MCF 10A (cell line): Measurements from ENCODE around the gene DPP3. TPM values are rescaled to one million over a fixed set of nuclear protein-coding genes. Genes with fewer than 3 reads are reported as not detected.

Source experiments
- BruUV-seq: library from RNA; stranded (reverse); fragments of 400-500 nt; replicated peaks from 2 replicates; lab custom pipeline; 2021; lab: Mats Ljungman, UMichigan
- CTCF ChIA-PET: fragments of 300-600 bp; sonication (Branson Sonifier 250); formaldehyde crosslinking; extraction: SDS; loops from one replicate; lab custom pipeline; 2021; ENCODE audit warnings: antibody characterized with exemption, inconsistent platforms; lab: Yijun Ruan, JAX
- POLR2A ChIA-PET: fragments of 300-600, 350-650 bp; sonication (Branson Sonifier 250); formaldehyde crosslinking; extraction: SDS; loops from one replicate; lab custom pipeline; 2020; ENCODE audit warnings: antibody characterized with exemption, inconsistent platforms; lab: Yijun Ruan, JAX
- DNase-seq: peaks from one replicate; pipeline ENCODE4 v3.0.0-alpha.2; 2018; ENCODE audit not compliant: unreplicated experiment
- H3K27ac Mint-ChIP-seq: one replicate; pipeline ENCODE4 v1.8.0; 2022; ENCODE audit warnings: mild to moderate bottlenecking, low read depth, mixed read lengths; ENCODE audit not compliant: unreplicated experiment
- H3K27me3 Mint-ChIP-seq: one replicate; pipeline ENCODE4 v1.8.0; 2022; ENCODE audit warnings: mixed read lengths; ENCODE audit not compliant: insufficient read depth, unreplicated experiment
- H3K36me3 Mint-ChIP-seq: one replicate; pipeline ENCODE4 v1.8.0; 2022; ENCODE audit warnings: mild to moderate bottlenecking, moderate library complexity, mixed read lengths; ENCODE audit not compliant: insufficient read depth, unreplicated experiment
- H3K4me1 Mint-ChIP-seq: one replicate; pipeline ENCODE4 v1.8.0; 2022; ENCODE audit warnings: mixed read lengths; ENCODE audit not compliant: insufficient read depth, unreplicated experiment
- H3K4me3 Mint-ChIP-seq: one replicate; pipeline ENCODE4 v1.8.0; 2022; ENCODE audit warnings: mild to moderate bottlenecking, moderate library complexity, mixed read lengths; ENCODE audit not compliant: unreplicated experiment
- H3K9me3 Mint-ChIP-seq: one replicate; pipeline ENCODE4 v1.8.0; 2022; ENCODE audit warnings: mixed read lengths; ENCODE audit not compliant: unreplicated experiment
- CTCF ChIP-seq: fragments of 200-600 bp; IDR thresholded peaks from one replicate; pipeline ENCODE4 v1.8.0; 2022; ENCODE audit warnings: antibody characterized with exemption, mild to moderate bottlenecking; ENCODE audit not compliant: unreplicated experiment
- intact Hi-C: fragments of 100-400 bp; cut with micrococcal nuclease; formaldehyde crosslinking; loops from 2 replicates; pipeline ENCODE4 v1.14.1; 2022
- total RNA-seq: library from RNA; stranded (reverse); gene quantifications from 2 replicates; pipeline ENCODE4 v1.2.3, GENCODE V29; 2022

Gene DPP3
- total RNA-seq, 1 experiment from 2014 or later: 40.9 TPM

- TF ChIP-seq CTCF: no peak
- no peak overlapping the region for H3K4me3 Mint-ChIP-seq
- BruUV-seq: no TSS peak
- POLR2A ChIA-PET: no interaction called here
- DNase-seq: no peak
- intact Hi-C loops: no loop called here
- peaks cover 4% of the 10 kb centered on the region for H3K4me1 Mint-ChIP-seq
- H3K9me3 Mint-ChIP-seq: no peaks in the 10 kb centered on the region
- H3K27ac Mint-ChIP-seq: no peak overlapping the region
- CTCF ChIA-PET: interaction anchor here (1.0 kb wide), 1 partner anchor 22 kb away, joined by 3 read pairs; no protein-coding TSS in a partner anchor
- H3K36me3 Mint-ChIP-seq: peaks cover 6% of the 10 kb centered on the region
- H3K27me3 Mint-ChIP-seq: peaks cover 55% of the 10 kb centered on the region
These were observed 28.6 kb upstream of the DPP3 start for GRCh38 chr11:66451663-66452062.

- Mint-ChIP-seq H3K4me1 (peaks cover 4% of the 10 kb centered on the region), H3K9me3 (no peaks in the 10 kb centered on the region), H3K27me3 (peaks cover 33% of the 10 kb centered on the region), H3K4me3 (no peak overlapping the region), H3K36me3 (peaks cover 6% of the 10 kb centered on the region), H3K27ac (no peak overlapping the region)
- BruUV-seq: no TSS peak
- TF ChIP-seq CTCF: no peak
- CTCF ChIA-PET: interaction anchor here (0.6 to 1.0 kb wide), 4 partner anchors 16 to 92 kb away, joined by 3 read pairs; partner anchors contain the start of genes MRPL11 and ZDHHC24
- POLR2A ChIA-PET: interaction anchor here (1.2 kb wide), 1 partner anchor 12 kb away, joined by 4 read pairs; the partner anchor contains the start of gene PELI3
- intact Hi-C loops: no loop called here
- DNase-seq: no peak
These were observed 26.0 kb upstream of the DPP3 start for GRCh38 chr11:66454247-66454646.

GRCh38 chr11:66454828-66455227, 25.4 kb upstream of the DPP3 start:
- H3K4me1 Mint-ChIP-seq: peaks cover 4% of the 10 kb centered on the region
- H3K4me3 Mint-ChIP-seq: no peak overlapping the region
- peaks cover 27% of the 10 kb centered on the region for H3K27me3 Mint-ChIP-seq
- BruUV-seq: no TSS peak
- no peak for TF ChIP-seq CTCF
- H3K9me3 Mint-ChIP-seq: no peaks in the 10 kb centered on the region
- ChIA-PET CTCF (interaction anchor here (0.7 to 0.9 kb wide), 2 partner anchors 10 to 24 kb away, joined by 3 read pairs; no protein-coding TSS in a partner anchor), POLR2A (no interaction called here)
- intact Hi-C loops: no loop called here
- peaks cover 6% of the 10 kb centered on the region for H3K36me3 Mint-ChIP-seq
- H3K27ac Mint-ChIP-seq: no peak overlapping the region
- no peak for DNase-seq

- Mint-ChIP-seq H3K27me3 (no peaks in the 10 kb centered on the region), H3K4me3 (no peak overlapping the region), H3K4me1 (peaks cover 4% of the 10 kb centered on the region), H3K27ac (no peak overlapping the region), H3K9me3 (no peaks in the 10 kb centered on the region), H3K36me3 (peaks cover 6% of the 10 kb centered on the region)
- ChIA-PET CTCF (no interaction called here), POLR2A (interaction anchor here (0.7 kb wide), 1 partner anchor 220 kb away, joined by 3 read pairs; the partner anchor contains the start of gene RBM4B)
- intact Hi-C loops: no loop called here
- TF ChIP-seq CTCF: no peak
- DNase-seq: no peak
- BruUV-seq: no TSS peak
These were observed 22.4 kb upstream of the DPP3 start for GRCh38 chr11:66457826-66458225.
